Endothelial cell of umbilical vein (primary cell): ENCODE results near the gene RPL22. TPM values are rescaled to one million over a fixed set of nuclear protein-coding genes. Genes with fewer than 3 reads are reported as not detected.

Source experiments
- BruUV-seq: library from RNA; stranded (reverse); fragments of 400-500 nt; replicated peaks from 2 replicates; lab custom pipeline; 2021; lab: Mats Ljungman, UMichigan
- CTCF ChIA-PET: fragments of 300-600, 350-600 bp; sonication (Branson Sonifier 250); formaldehyde crosslinking; loops from one replicate; lab custom pipeline; 2021; ENCODE audit warnings: antibody characterized with exemption, inconsistent platforms; lab: Charles Lee
- POLR2A ChIA-PET: fragments of 300-600, 350-600 bp; sonication (Branson Sonifier 250); formaldehyde crosslinking; loops from one replicate; lab custom pipeline; 2021; ENCODE audit warnings: antibody characterized with exemption, inconsistent platforms; lab: Charles Lee
- DNase-seq: peaks from one replicate; pipeline ENCODE4 v3.0.0-alpha.2; 2011; ENCODE audit warnings: low read depth, low spot score
- FAIRE-seq: peaks from 2 replicates; lab custom pipeline; 2011; peaks lifted over from hg19 to GRCh38; lab: Jason Lieb, UNC
- H2AFZ ChIP-seq: 2 replicates; pipeline ENCODE4 v1.6.0; 2012; ENCODE audit warnings: low read depth, low read length, control low read depth, inconsistent platforms
- H3K27ac ChIP-seq: 2 replicates; pipeline ENCODE4 v1.5.1; 2011; ENCODE audit warnings: low read depth, mild to moderate bottlenecking, control low read depth, low read length, moderate library complexity; ENCODE audit not compliant: insufficient read depth
- H3K27me3 ChIP-seq, 2 experiments: 2 replicates each; pipeline versions ENCODE4 v1.6.0 to v1.6.1; 2011; ENCODE audit warnings: low read length in 2 of 2, mixed read lengths in 1 of 2; ENCODE audit not compliant: control insufficient read depth in 2 of 2, insufficient read depth in 2 of 2
- H3K36me3 ChIP-seq, 2 experiments: 2 replicates in 1 of 2; 3 replicates in 1 of 2; pipeline ENCODE4 v1.5.1; 2011; ENCODE audit warnings: low read length in 2 of 2, mild to moderate bottlenecking in 1 of 2, moderate library complexity in 1 of 2; ENCODE audit not compliant: control insufficient read depth in 2 of 2, insufficient read depth in 2 of 2; ENCODE audit errors: extremely low read depth in 1 of 2
- H3K4me1 ChIP-seq: 3 replicates; pipeline ENCODE4 v1.5.1; 2011; ENCODE audit warnings: mild to moderate bottlenecking, low read length; ENCODE audit not compliant: control insufficient read depth, insufficient read depth; ENCODE audit errors: extremely low read depth
- H3K4me2 ChIP-seq: 2 replicates; pipeline ENCODE4 v1.6.1; 2011; ENCODE audit warnings: low read length, control low read depth, mixed read lengths; ENCODE audit not compliant: insufficient read depth
- H3K4me3 ChIP-seq, 3 experiments: fragments of 200-600 bp in 1 of 3; sonication (generic), shearing (Covaris generic) in 1 of 3; replicated peaks in 1 of 3; 2 replicates each; pipeline ENCODE4 v1.5.1; 2011 to 2016; ENCODE audit warnings: control low read depth in 3 of 3, low read length in 3 of 3, mild to moderate bottlenecking in 2 of 3, inconsistent platforms in 1 of 3, low read depth in 1 of 3, moderate library complexity in 1 of 3; ENCODE audit not compliant: insufficient read depth in 1 of 3
- H3K79me2 ChIP-seq: 2 replicates; pipeline ENCODE4 v1.6.0; 2012; ENCODE audit warnings: low read length, inconsistent platforms; ENCODE audit not compliant: control insufficient read depth, insufficient read depth
- H3K9ac ChIP-seq: replicated peaks from 2 replicates; pipeline ENCODE3; 2011; ENCODE audit warnings: low read length, control low read depth; ENCODE audit not compliant: insufficient read depth; ENCODE audit errors: extremely low read depth
- H3K9me1 ChIP-seq: replicated peaks from 3 replicates; pipeline ENCODE4 v1.6.0; 2011; ENCODE audit warnings: mild to moderate bottlenecking, low read length; ENCODE audit not compliant: control insufficient read depth, insufficient read depth; ENCODE audit errors: extremely low read depth
- H3K9me3 ChIP-seq: replicated peaks from 2 replicates; pipeline ENCODE4 v1.5.1; 2012; ENCODE audit warnings: low read length, inconsistent platforms; ENCODE audit not compliant: control insufficient read depth, insufficient read depth
- H4K20me1 ChIP-seq: replicated peaks from 2 replicates; pipeline ENCODE3; 2011; ENCODE audit warnings: mild to moderate bottlenecking, low read length; ENCODE audit not compliant: control insufficient read depth, insufficient read depth; ENCODE audit errors: extremely low read depth
- EZH2 ChIP-seq: IDR thresholded peaks from 2 replicates; pipeline ENCODE4 v1.6.1; 2012; ENCODE audit warnings: borderline replicate concordance, low read depth, mild to moderate bottlenecking, moderate library complexity, low read length, inconsistent platforms; ENCODE audit not compliant: severe bottlenecking
- FOS ChIP-seq: IDR thresholded peaks from 2 replicates; pipeline ENCODE4 v1.6.1; 2011; ENCODE audit warnings: mild to moderate bottlenecking, low read length, moderate library complexity, borderline replicate concordance; ENCODE audit not compliant: insufficient read depth
- GATA2 ChIP-seq: IDR thresholded peaks from 2 replicates; pipeline ENCODE4 v1.7.0; 2011; ENCODE audit warnings: low read depth, mild to moderate bottlenecking, moderate library complexity, mixed read lengths, low read length; ENCODE audit not compliant: insufficient read length, insufficient read depth
- JUN ChIP-seq: IDR thresholded peaks from 2 replicates; pipeline ENCODE4 v1.6.1; 2011; ENCODE audit warnings: borderline replicate concordance, low read depth; ENCODE audit not compliant: insufficient read length, insufficient read depth
- MYC ChIP-seq: IDR thresholded peaks from one replicate; pipeline ENCODE4 v1.6.1; 2011; ENCODE audit warnings: mild to moderate bottlenecking, low read depth, low read length
- POLR2A ChIP-seq: IDR thresholded peaks from 2 replicates; pipeline ENCODE4 v1.6.1; 2012; ENCODE audit warnings: low read depth, mild to moderate bottlenecking, control low read depth, low read length
- POLR2AphosphoS5 ChIP-seq: IDR thresholded peaks from 2 replicates; pipeline ENCODE4 v1.6.1; 2012; ENCODE audit warnings: low read depth, mild to moderate bottlenecking, control low read depth, low read length, moderate library complexity; ENCODE audit not compliant: insufficient read depth
- dilution Hi-C: fragments of 300-500 bp; cut with MboI; formaldehyde crosslinking; loops from one replicate; pipeline ENCODE4 v1.15.0; 2019; ENCODE audit warnings: low sequenced_read_pairs; ENCODE audit not compliant: extremely low pct_ligation_motif_present
- intact Hi-C: fragments of 100-400 bp; cut with micrococcal nuclease; formaldehyde crosslinking; loops from one replicate; pipeline ENCODE4 v1.10.0; 2022
- polyA plus RNA-seq, 4 experiments: library from polyadenylated mRNA; depleted of rRNA in 3 of 4; stranded (reverse) in 3 of 4; unstranded in 1 of 4; fragments of >200 nt; gene quantifications; 2 replicates each; pipeline versions ENCODE4 v1.2.1 to v1.2.3, GENCODE V29; 2011 to 2012; ENCODE audit warnings: missing spikeins in 1 of 4
- total RNA-seq: library from RNA; stranded (reverse); gene quantifications from 2 replicates; pipeline ENCODE4 v1.2.3, GENCODE V29; 2021
- TF ChIP-seq, protein P1 (sequence below): IDR thresholded peaks from 2 replicates; pipeline ENCODE4 v1.6.1; 2011; ENCODE audit not compliant: insufficient read depth, insufficient read length
- TF ChIP-seq, protein P2 (sequence below), 2 donors: IDR thresholded peaks; 1 replicate in 1 of 2; 2 replicates in 1 of 2; pipeline ENCODE4 v1.5.1; 2011; ENCODE audit warnings: low read length in 2 of 2, mild to moderate bottlenecking in 2 of 2, moderate library complexity in 2 of 2, control low read depth in 1 of 2, inconsistent platforms in 1 of 2, low read depth in 1 of 2; ENCODE audit not compliant: insufficient read depth in 1 of 2; ENCODE audit errors: extremely low read depth in 1 of 2

The RPL22 gene
- total and polyA plus RNA-seq, 2 donors (not counting 3 experiments of a cell fraction or from before 2014, with no cell fraction given): 71.2 to 343 TPM

- Histone ChIP-seq H3K79me2 (no peaks in the 10 kb centered on the region), H3K27ac (no peak overlapping the region), H3K4me3 (no peak overlapping the region), H3K36me3 (no peaks in the 10 kb centered on the region), H3K4me2 (no peak overlapping the region), H2AFZ (no peak overlapping the region), H4K20me1 (no peaks in the 10 kb centered on the region), H3K9me1 (no peaks in the 10 kb centered on the region), H3K27me3 (no peaks in the 10 kb centered on the region), H3K9ac (no peak overlapping the region), H3K4me1 (no peaks in the 10 kb centered on the region), H3K9me3 (no peaks in the 10 kb centered on the region)
- TF ChIP-seq, protein P1, sequence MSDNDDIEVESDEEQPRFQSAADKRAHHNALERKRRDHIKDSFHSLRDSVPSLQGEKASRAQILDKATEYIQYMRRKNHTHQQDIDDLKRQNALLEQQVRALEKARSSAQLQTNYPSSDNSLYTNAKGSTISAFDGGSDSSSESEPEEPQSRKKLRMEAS: no peak
- TF ChIP-seq EZH2 (no peak), POLR2A (no peak), FOS (no peak), GATA2 (no peak), MYC (no peak), JUN (no peak), POLR2AphosphoS5 (no peak)
- TF ChIP-seq, protein P2, sequence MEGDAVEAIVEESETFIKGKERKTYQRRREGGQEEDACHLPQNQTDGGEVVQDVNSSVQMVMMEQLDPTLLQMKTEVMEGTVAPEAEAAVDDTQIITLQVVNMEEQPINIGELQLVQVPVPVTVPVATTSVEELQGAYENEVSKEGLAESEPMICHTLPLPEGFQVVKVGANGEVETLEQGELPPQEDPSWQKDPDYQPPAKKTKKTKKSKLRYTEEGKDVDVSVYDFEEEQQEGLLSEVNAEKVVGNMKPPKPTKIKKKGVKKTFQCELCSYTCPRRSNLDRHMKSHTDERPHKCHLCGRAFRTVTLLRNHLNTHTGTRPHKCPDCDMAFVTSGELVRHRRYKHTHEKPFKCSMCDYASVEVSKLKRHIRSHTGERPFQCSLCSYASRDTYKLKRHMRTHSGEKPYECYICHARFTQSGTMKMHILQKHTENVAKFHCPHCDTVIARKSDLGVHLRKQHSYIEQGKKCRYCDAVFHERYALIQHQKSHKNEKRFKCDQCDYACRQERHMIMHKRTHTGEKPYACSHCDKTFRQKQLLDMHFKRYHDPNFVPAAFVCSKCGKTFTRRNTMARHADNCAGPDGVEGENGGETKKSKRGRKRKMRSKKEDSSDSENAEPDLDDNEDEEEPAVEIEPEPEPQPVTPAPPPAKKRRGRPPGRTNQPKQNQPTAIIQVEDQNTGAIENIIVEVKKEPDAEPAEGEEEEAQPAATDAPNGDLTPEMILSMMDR (IDR thresholded peaks at IDR 0.05; ENCODE audit: extremely low read depth in 1 of 2, insufficient read depth in 1 of 2, low read depth in 1 of 2, low read length in 2 of 2): no peak
- intact Hi-C loops (no loop called here), dilution Hi-C loops (no loop called here)
- no TSS peak for BruUV-seq
- ChIA-PET CTCF (interaction anchor here (0.5 to 1.4 kb wide), 6 partner anchors 10 to 191 kb away, joined by 3 to 6 read pairs (median 4); no protein-coding TSS in a partner anchor), POLR2A (no interaction called here)
- FAIRE-seq: no peak
- DNase-seq: no peak
Measured at GRCh38 chr1:6167391-6168303, 31.7 kb downstream of the RPL22 start.
